Measurements from ENCODE around the gene IGSF9B. TPM values are rescaled to one million over a fixed set of nuclear protein-coding genes. Genes with fewer than 3 reads are reported as not detected.
A peak's percentile ranks its signal among the peaks of the same experiment; 100 is the strongest.

The IGSF9B gene
- total and polyA plus RNA-seq, 8 donors = 1.1 to 5.8 (median 2.6) TPM

- Histone ChIP-seq H3K9me3 (no peaks in the 10 kb centered on the region), H3K27me3 (peaks cover 0 to 11% (median 0%) of the 10 kb centered on the region in 4 donors), H3K27ac (no peak overlapping the region), H3K36me3 (no peaks in the 10 kb centered on the region), H3K4me1 (no peaks in the 10 kb centered on the region), H3K4me3 (no peak overlapping the region)
- WGBS, 2 donors = 66 to 81% methylated on average over 11 of the region's 11 CpGs
- intact Hi-C loops (cut with DNase I) = no loop called here
- no peak for TF ChIP-seq CTCF (IDR thresholded peaks at IDR 0.05)
- FAIRE-seq (no peak), ATAC-seq (no peak), DNase-seq (peak in 1 of 6 donors; percentile 33)
Measured at GRCh38 chr11:133971881-133972280, 15.1 kb upstream of the IGSF9B start.

- FAIRE-seq (no peak), ATAC-seq (no peak), DNase-seq (peak in 1 of 6 donors; percentile 6)
- peaks cover 0 to 11% (median 0%) of the 10 kb centered on the region in 4 donors for H3K27me3 ChIP-seq
- no peak for TF ChIP-seq CTCF (IDR thresholded peaks at IDR 0.05)
- no peaks in the 10 kb centered on the region for H3K9me3 ChIP-seq
- WGBS, 2 donors = 57 to 71% methylated on average over 11 of the region's 11 CpGs
- intact Hi-C loops (cut with DNase I) = no loop called here
- no peak overlapping the region for H3K27ac ChIP-seq
- no peak overlapping the region for H3K4me3 ChIP-seq
- H3K36me3 ChIP-seq = no peaks in the 10 kb centered on the region
- no peaks in the 10 kb centered on the region for H3K4me1 ChIP-seq
Measured at GRCh38 chr11:133969112-133969511, 12.3 kb upstream of the IGSF9B start.

GRCh38 chr11:133968300-133968699 is 11.5 kb upstream of the IGSF9B start:
- Histone ChIP-seq H3K27ac (no peak overlapping the region), H3K9me3 (no peaks in the 10 kb centered on the region), H3K4me3 (no peak overlapping the region), H3K4me1 (no peaks in the 10 kb centered on the region), H3K36me3 (no peaks in the 10 kb centered on the region), H3K27me3 (peaks cover 0 to 11% (median 0%) of the 10 kb centered on the region in 4 donors)
- FAIRE-seq = no peak
- 27 to 40% methylated on average over 6 of the region's 6 CpGs for WGBS, 2 donors
- intact Hi-C loops (cut with DNase I) = no loop called here
- no peak for TF ChIP-seq CTCF (IDR thresholded peaks at IDR 0.05)
- ATAC-seq = no peak
- DNase-seq = peak in 1 of 6 donors; percentile 33

GRCh38 chr11:133967599-133968238 is 11.0 kb upstream of the IGSF9B start:
- WGBS, 2 donors = 65 to 80% methylated on average over 28 of the region's 28 CpGs

More at GRCh38 chr11:133967599-133968238, 11.0 kb upstream of the IGSF9B start:
- Histone ChIP-seq H3K9me3 (no peaks in the 10 kb centered on the region), H3K4me1 (no peaks in the 10 kb centered on the region), H3K36me3 (no peaks in the 10 kb centered on the region), H3K27ac (no peak overlapping the region), H3K27me3 (peaks cover 0 to 11% (median 0%) of the 10 kb centered on the region in 4 donors), H3K4me3 (peak overlapping the region in 1 of 4 donors; percentile 27)
- FAIRE-seq (no peak), DNase-seq (peak in 1 of 6 donors; percentile 13), ATAC-seq (no peak)
- intact Hi-C loops (cut with DNase I) = no loop called here
- TF ChIP-seq CTCF (IDR thresholded peaks at IDR 0.05) = no peak
